ENCODE results near the gene EYA3.

The EYA3 gene

DNA sequence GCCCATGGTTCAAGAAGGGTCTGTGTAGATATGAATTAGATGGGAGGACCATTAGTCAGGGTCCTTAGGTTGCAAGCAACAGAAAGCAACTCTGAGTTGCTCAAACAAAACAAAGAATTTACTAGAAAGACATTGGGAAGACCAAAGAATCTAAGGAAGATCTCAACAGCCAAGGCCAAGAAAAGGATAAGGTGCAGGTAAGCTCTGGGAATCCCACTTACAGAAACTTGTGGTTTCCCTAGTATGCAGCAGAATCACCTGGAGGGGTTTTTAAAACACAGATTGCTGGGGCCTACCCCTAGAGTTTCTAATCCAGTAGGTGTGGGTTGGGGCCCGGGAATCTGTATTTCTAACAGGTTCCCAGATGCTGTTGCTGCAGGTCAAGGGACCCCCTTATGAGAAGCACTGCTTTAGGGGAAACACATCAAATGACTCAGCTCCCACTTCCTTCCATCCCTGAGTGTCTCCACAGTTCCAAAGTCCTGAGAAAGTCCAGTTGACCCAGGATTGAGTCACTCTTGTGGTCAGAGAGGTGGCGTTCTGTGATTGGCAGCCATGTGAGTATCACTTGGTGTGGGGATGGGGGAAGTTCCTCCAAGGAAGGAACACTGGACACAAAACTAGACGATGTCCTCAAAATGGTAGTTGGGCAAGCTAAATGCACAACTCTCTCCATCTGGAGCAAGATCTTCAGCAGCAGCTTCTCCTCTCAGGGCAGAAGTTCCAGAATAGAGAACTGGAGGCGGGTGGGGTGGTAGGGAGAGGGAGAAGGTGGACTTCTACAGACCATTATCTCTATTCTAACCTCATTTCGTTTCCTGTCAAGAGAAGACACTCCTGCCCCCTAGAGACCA, 24.2 kb upstream of the EYA3 start:
- no peak for DNase-seq (ENCODE audit: low spot score)

DNA sequence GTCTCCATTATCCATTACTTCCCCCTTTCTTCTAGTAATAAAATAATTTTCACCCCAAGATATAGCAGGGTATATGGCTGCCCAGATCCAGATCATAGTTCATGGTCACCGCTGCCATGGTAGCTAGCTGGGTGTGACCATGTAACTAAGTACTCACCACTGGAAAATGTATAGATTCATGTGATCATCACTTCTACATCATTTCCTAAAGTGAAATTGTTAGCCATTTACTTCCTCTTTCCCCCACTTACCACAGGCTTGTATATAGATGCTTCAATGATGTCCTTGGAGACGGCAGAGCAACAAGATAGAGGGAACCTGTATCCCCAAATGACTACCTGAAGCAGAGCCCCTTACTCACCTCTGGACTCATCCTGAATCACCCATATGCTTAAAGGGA, 22.7 kb upstream of the EYA3 start:
- DNase-seq (ENCODE audit: low spot score), result no peak

GRCh38 chr1:28110555-28110954, 22.1 kb upstream of the EYA3 start:
- no peak for DNase-seq (ENCODE audit: low spot score)

GRCh38 chr1:28109639-28110038, 21.2 kb upstream of the EYA3 start:
- no peak for DNase-seq (ENCODE audit: low spot score)

DNA sequence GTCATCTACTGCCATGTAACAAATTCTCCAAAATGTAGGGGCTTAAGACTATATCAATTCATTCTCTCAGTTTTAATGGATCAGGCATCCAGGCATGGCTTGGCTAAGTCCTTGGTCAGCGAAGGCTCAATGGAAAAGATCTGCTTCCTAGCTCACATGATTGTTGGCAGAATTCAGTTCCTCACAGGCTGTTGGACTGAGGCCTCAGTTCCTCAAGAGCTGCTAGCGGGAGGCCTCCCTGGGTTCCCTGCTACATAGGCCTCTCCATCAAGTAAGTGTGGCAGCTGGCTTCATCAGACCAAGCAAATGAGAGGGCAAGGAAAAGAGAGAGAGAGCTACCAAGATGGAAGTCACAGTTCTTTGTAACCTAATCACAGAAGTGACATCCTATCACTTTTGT, 19.6 kb upstream of the EYA3 start:
- DNase-seq (ENCODE audit: low spot score), result no peak

DNA sequence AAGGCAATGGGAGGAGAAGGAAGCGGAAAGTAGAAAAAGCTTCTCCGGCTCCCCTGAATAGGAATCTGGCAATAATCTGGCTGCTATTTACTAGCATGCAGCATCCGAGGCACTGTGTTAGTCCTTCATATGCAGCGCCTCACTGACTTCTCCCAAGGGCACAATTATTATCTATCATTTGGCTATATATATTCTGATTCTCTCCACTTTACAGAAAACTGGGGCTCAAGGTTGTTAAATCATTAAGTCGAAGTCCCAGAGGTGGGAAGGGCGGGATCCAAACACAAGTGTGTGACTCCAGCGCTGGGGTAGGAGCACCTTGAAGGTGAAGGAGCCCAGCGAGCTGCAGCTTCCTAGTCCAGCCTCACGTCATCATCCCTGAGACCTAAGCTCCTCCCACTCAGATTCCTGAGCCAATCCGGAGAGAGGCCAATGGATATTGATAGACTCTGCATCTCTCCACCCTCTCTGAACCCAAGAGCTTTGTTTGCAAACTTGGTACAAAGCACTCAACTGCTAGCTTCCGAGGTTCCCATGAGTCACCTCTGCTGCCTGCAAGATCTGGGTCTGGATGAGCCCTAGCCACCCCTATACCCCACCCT, 16.6 kb upstream of the EYA3 start:
- DNase-seq (ENCODE audit: low spot score), result peak; percentile 93

GRCh38 chr1:28102189-28102588, 13.8 kb upstream of the EYA3 start:
- DNase-seq (ENCODE audit: low spot score), result no peak

DNA sequence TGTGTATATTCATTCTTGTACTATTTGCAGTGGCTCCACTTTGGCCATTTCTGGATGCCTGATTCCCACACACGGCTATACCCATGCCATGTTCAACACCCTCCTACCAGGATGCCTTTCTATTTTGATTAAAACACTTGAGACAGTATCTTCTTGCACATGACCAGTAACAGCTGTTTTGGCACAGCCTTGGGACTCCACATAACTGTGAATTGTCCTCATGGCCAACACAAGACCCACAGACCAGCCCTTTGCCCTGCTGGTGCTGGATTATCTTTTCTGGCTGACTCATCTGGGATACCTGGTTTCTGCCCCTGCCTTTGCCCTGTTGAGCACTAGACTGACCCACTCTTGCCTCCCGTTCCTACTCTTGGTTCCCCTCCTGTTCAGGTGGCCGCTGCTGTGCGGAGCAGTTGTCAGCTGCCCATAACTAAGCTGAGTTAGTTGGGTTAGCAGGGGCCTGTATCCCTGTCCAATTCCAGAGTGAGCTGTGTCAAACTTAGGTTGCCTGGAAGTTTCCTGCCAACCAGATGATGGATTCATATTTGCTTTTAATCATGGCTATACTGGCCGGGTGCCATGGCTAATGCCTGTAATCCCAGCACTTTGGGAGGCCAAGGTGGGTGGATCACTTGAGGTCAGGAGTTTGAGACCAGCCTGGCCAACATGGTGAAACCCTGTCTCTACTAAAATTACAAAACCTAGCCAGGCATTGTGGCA, 10.8 kb upstream of the EYA3 start:
- no peak for DNase-seq (ENCODE audit: low spot score)

DNA sequence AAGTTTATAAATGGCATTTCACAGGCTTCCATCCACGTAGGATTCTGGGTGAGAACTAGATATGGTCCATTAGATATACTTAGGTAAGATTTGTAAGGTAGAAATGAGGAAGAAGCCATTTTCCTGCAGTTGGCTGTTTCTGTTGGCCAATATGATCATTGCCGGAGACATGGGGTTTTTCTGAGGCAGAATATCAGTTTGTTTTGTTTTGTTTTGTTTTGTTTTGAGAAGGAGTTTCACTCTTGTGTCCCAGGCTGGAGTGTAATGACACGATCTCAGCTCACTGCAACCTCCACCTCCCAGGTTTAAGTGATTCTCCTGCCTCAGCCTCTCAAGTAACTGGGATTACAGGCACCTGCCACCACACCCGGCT, 8.7 kb upstream of the EYA3 start:
- no peak for DNase-seq (ENCODE audit: low spot score)

- no peak for DNase-seq (ENCODE audit: low spot score)
Measured at GRCh38 chr1:28096210-28097099, 8.0 kb upstream of the EYA3 start.

DNA sequence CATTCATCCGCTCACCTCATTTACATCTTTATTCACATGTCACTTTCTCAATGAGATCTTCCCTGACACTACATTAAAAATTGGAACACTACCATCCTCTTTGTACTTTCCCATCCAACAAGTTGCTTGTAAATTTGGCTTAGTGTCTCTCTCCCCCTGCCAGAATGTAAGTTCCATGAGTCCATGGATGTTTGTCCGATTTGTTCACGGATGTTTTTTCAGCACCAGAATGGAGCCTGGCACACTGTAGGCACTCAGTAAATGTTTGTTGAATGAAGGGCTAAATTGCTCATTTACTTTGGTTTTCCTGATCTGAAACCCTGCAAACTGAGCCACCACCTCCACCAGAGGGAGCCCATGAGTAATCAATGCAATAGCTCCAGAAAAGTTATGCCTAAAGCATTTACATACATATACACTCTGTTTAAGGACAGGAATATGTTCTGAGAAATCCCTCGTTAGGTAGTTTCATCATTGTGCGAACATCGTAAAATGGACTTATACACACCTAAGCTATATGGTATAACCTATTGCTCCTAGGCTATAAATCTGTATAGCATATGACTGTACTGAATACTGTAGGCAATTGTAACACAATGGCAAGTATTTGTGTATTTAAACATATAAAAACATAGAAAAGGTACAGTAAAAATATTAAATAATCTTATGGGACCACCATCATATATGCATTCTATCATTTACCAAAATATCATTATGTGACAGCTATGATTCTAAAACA, 2.8 kb upstream of the EYA3 start:
- DNase-seq (ENCODE audit: low spot score), result peak; percentile 77

DNA sequence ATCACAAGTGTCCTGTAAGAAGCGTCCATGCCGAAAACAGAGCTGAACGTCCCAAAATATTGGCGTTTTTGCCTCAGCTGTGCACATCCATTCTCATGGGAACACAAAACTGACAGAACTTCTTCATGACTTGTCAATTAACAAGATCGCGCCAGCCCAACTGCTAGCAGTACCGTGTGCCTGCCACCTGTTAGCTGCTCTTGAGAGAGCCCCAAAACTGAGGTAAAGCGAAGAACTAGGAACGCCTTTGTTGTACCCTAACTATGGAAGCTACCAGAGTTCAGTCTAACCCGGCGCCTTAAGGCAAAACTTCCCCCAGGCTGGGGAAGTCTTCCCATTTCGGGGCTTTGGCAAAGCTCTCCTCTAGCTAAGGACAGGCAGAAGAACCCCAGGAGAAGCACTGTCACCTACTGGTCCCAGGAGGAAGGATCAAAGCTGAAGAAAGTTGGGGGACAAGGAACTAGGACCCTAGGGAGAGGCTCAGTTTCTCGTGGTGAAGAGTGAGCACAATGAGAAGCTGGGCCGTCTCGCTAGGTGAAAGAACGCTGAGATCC, 719 bp downstream of the EYA3 start:
- DNase-seq (ENCODE audit: low spot score), result no peak

GRCh38 chr1:28086651-28087050, 1.8 kb downstream of the EYA3 start:
- no peak for DNase-seq (ENCODE audit: low spot score)

- no peak for DNase-seq (ENCODE audit: low spot score)
Measured at GRCh38 chr1:28085129-28085528, 3.3 kb downstream of the EYA3 start.

DNA sequence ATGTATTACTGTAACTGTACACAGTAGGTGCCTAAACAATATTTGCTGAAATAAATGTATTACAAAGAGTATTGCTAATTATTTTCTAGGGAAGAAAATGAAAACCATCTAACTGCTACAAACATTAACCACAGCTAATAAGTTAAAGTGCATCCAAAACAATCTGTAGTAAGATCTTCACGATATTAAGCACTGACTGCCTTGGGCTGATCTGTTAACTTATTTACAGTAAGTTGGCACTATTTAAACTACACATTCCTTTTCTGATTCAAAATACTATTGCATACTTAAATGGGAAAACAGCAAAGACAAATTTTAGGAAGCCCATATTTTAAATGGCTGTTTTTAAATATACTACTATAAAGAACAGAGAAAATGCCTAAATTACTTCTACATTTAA, 4.5 kb downstream of the EYA3 start:
- DNase-seq (ENCODE audit: low spot score), result no peak

DNA sequence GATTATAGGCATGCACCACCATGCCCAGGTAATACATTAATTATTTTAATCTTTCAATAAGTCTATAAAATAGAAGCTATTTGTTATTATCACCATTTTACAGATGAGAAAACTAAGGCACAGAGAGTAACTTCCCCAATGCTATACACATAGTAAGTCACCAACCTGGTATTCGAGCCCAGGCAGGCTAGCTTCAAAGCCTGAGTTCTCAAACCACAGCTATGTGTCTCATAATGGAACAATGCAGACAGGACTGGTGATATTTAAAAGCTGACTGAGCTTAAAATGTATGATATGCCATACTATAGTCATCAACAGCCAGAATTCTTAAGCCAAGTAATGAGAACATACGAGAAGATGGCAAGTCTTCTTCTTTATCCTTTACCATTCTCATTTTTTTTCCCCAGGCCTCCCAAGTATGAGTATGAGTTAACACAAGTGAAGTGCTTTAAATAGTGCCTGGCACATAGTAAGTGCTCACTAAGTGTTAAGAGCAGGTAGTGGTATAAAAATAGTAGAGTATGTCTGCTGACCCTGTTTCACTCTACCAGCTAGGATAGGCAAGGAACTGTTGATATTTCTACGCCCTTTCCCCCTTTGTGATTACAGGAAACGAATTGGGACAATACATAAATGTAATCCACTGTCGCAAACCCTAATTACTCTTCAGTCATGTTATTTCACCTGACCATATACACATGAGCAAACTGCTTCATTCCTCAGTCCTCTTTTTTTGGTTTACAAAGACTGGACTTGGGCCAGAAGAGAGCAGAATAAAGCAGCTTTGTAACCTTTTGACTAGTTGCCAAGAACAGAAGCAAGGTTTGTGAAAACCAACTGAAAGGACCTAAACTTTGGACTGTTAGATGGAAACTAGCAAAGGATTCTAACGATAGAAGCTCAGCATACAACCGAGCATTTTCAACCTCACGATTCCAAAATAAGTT, 9.5 kb downstream of the EYA3 start:
- DNase-seq (ENCODE audit: low spot score), result peak; percentile 50

GRCh38 chr1:28078262-28078661, 10.1 kb downstream of the EYA3 start:
- DNase-seq (ENCODE audit: low spot score), result no peak

DNA sequence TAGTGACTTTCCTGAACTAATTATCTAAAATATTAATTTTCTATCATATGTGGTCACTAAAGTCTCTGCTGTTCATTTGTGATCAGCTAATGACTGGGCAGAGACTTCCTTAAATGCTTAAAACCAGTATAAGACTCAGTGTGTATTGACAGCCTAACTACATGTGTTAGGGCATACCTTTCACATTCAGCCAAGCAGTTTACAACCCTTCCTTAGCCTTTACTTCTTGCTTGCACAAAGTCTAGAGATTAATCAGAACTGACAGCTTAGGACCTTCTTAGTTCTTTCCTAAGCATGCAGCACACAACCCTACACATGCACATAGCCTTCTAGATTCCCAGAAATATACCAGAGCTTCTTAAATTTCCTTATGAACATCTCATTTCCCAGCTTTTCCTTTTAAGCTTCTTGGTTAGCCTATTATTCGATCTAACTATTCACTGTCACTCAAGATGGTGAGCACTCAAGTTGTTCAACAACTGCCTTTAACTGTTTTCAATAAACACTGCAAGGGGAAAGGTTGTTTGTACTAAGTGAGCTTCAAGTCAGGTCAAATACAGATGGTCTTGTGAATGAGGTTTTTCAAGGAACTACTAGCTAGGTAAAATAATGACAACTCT, 13.4 kb downstream of the EYA3 start:
- no peak for DNase-seq (ENCODE audit: low spot score)

DNA sequence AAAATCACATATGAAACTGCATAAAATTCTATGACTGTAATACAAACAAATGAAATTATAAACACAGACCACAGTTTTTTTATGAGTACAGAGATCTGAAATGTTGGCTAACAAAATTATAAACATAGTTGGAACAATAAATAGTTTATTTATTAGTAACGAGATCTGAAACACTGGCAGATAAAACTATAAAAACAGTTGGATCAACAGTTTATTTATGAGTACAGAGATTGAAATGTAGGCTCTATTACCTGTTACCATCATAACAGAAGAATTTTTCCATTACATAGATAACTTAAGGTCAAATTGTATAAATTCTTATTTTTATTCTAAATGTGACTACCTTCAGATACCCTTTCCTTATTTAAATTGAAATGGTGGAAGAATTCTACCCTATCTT, 14.5 kb downstream of the EYA3 start:
- no peak for DNase-seq (ENCODE audit: low spot score)

GRCh38 chr1:28071813-28072212, 16.6 kb downstream of the EYA3 start:
- DNase-seq (ENCODE audit: low spot score), result no peak
